AML-193 (cell line): Measurements from ENCODE around the gene NADK.
A peak's percentile ranks its signal among the peaks of the same experiment; 100 is the strongest.

ENCODE experiments used
- DNase-seq, 2 experiments: peaks; one replicate each; lab custom pipeline; 2025; lab: John Stamatoyannopoulos, UW

Gene NADK

GRCh38 chr1:1786836-1787605 is 8.8 kb upstream of the NADK start:
- no peak for DNase-seq

GRCh38 chr1:1785666-1786065 is 7.4 kb upstream of the NADK start:
- DNase-seq = no peak

GRCh38 chr1:1784933-1785332 is 6.7 kb upstream of the NADK start:
- no peak for DNase-seq

DNA sequence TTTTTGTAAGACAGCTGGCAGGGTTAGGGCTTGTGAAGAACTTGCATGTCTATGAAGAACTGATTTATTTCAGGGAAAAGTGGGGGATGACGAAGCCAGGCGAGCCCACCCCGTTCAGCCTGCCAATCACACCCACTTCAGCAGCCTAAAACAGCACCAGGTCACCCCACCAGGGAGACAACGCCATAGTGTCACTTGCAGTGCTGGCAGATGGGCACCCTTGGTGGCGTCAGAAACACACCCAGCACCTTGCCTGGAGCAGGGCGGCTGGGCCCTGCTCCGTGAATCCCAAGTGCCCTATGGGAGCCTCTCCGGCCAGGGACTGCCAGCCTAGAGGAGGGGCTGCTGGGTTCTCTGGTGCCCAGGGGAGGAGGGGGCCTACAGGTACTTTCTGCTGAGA is 5.0 kb upstream of the NADK start:
- DNase-seq = no peak

DNA sequence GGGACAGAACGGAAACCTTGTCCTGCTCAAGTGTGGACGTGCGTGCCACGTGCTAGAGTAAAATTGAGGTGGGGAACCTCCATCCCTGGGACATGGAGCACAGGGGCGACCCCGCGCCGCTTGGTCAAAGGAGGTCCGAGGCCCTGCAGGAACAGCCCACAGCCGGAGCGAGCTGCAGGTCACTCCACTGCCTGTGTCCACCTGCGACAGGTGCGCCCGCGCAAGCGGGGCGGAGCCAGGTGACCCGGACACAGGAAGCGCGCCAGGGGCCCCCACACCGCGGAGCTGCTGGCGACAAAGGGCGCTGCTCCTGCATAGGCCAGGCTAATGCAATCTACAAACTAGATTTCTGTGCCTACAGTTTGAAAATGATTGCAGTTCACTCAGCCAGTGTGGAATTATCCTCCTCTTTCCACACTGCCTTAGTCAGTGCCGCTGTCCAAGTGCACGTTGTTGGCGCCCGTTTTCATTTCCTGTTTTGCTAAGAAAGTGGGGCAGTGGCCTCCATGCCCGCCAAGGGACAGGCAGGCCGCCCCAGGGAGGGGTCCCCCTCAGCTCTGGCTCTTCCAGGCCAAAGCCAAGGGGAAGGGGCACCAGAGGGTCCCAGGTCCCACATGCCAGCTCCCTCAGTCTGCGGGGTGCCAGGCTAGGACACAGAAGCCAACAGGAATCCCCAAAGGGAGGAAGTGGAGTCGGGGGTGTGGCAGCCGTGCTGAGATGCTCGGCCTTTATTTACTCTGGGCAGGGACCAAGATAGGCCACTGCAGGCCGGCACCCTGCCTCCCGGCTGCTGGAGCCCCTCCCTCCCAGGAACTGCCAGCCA is 4.3 kb upstream of the NADK start:
- no peak for DNase-seq

GRCh38 chr1:1781526-1781903 is 3.2 kb upstream of the NADK start:
- no peak for DNase-seq

GRCh38 chr1:1780598-1781525 is 2.6 kb upstream of the NADK start:
- no peak for DNase-seq

- peak; percentile 96 for DNase-seq
These were observed 1.7 kb upstream of the NADK start for GRCh38 chr1:1779691-1780597.

DNA sequence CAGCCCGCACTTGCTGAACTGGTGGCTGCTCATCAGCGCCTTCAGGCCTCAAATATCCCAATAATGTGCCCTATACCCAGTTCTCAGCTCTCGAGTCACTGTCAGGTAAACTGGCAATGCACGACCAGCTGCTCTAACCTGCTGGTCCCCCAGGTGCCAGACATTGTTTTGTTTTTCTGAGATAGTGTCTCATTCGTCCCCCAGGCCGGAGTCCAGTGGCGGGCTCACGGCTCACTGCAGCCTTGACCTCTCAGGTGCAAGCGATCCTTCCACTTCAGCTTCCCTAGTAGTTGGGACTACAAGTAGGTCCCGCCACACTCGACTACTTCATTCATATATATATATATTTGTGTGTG is 1.0 kb upstream of the NADK start:
- DNase-seq = no peak

DNA sequence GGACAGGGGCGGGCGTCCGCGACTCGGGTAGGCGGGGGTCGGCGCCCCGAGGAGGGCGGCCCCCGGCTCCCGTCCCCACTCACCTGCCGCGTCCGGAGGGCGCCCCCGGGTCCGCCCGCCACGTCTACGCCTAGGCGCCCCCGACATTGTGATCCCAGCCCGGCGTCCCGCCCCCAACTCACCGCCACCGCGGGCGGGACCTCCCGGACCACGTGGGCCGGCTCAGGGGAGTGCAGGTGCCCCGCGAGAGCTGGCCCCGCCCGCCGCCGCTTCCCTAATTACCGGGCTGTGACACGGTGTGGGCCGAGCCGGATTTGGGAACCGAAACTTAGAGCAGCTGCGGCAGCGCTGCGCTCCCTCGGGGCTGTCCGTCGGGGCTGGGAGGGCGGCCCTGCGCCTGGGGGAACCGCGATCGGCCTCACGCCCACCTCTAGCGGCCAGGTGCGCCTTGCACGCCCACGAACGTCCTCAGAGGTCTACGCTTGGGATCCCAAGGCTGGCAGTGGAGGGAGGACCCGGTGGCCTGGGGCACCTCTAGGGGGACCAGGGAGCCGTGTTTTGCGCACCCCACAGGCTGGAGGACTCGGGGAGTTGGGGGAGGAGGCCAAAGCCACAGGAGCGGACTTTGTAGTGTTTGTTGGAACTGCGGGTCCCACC is 521 bp upstream of the NADK start:
- peak; percentile 30 to 36 for DNase-seq

DNA sequence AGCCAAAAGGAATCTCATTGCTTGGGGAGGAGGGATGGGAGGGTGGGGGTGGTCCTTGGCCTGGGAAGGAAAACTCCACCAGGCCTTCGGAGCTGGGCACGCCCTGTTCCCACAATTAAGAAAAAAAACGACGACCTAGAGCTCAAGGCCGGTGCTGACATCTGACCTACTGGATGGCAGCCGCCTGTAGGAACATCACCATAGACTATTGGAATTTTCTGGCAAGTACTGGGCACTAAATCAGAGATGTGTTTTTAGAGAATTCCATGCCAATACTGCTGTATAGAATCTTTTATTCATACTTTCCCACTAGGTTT is 729 bp downstream of the NADK start:
- no peak for DNase-seq

DNA sequence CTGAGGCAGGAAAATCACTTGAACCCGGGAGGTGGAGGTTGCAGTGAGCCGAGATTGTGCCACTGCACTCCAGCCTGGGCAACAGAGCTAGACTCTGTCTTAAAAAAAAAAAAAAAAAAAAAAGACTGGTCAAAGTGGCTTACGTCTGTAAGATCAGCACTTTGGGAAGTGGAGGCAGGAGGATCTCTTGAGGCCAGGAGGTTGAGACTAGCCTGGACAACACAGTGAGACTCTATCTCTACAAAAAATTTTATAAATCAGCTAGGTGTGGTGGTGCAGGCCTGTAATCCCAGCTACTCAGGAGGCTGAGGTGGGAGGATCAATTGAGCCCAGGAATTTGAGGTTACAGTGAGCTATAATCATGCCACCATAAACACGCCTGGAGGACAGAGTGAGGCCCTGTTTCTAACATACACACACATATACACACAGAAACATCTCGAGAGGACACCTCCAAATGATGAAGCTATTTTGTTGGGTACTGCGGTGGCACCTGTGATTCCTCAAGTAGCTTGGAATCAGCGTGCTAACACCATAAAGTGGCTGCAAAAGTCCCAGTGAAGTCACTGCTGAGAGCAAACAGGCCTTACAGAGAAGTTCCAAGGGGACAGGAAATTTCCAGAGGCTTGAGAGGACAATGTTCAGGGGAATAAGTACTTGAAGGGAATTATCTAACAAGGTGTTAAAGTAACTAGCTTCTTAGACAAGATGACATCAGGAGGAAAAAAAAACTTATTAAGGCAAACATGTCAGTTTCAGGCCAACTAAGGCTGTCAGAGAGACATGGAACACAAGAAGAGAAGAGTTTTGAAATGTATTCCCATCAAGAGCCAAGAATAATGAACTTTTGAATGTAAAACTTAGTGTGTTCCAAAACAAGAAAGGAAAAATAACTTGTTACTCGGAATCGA is 1.3 kb downstream of the NADK start:
- DNase-seq = no peak

DNA sequence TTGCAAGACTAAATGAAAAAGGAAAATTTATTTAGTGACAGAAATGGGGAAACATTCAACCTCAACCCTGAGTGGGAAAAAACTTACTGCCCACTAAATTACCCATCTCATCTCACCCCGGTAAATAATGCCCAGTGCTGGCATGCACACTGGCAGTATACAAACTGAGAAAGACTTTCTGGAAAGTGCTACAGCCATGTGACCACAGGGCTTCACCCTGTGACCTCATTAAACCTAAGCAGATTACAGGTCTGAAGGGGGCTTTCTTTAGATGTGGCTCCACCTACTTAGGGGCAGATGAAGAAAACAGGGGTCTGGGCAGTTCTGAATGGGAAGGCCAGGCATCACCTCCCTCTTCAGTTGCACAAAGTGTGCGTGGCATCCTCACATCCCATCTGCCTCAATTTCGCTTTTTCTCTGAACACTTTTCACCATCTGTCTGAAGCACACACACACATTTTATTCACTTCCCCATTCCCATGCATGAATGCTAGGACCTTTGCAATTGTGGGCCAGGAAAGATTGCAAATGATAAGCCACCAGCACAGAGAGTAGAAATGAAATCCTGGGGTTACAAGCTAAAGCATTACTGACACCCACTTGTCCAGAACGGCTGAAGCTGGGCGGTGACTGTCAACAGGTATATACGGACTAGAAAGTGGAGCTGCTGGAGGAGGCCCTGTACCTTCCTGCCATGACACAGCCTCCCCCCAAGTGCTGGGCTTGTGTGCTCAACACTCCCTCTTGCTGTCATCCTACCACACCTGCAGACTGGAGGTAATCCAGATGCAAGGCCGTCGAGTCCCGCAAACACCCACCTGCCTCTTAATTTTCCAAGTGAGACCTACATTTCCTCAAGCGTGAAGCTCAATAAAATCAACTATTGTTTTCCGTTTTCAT is 2.7 kb downstream of the NADK start:
- peak; percentile 67 to 79 for DNase-seq

GRCh38 chr1:1773874-1774273 is 4.4 kb downstream of the NADK start:
- no peak for DNase-seq

- no peak for DNase-seq
These were observed 7.2 kb downstream of the NADK start for GRCh38 chr1:1771096-1771495.

DNA sequence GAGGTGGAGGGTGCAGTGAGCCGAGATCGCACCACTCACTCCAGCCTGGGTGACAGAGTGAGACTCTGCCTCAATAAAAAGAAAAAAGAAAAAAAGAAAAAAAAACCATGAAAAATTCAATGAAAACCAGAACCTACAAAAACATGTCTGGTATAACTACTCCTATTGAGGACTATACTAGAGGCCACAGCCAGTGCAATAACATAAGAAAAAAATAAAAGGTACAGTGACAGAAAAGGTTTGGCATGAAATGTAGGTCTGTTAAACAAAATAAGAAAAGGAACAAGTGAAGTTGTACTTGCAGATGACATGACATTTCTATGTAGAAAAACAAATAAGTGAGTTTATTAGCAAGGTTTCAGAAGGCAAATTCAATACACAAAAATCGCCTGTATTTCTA is 8.2 kb downstream of the NADK start:
- DNase-seq = no peak

- DNase-seq = no peak
These were observed 9.8 kb downstream of the NADK start for GRCh38 chr1:1768249-1768992.

- DNase-seq = peak in 1 of 2 experiments; percentile 7
These were observed 13.3 kb downstream of the NADK start for GRCh38 chr1:1764876-1765470.
